K562 (cell line): ENCODE results near the gene GPX6. TPM values are rescaled to one million over a fixed set of nuclear protein-coding genes. Genes with fewer than 3 reads are reported as not detected.

Source experiments
- ARHGAP35 ChIP-seq: fragments of 450-650 bp; IDR thresholded peaks from 2 replicates; pipeline ENCODE4 v1.6.1; 2018; ENCODE audit not compliant: partially characterized antibody
- CBX1 ChIP-seq: sonication (generic); IDR thresholded peaks from 2 replicates; pipeline ENCODE4 v1.6.1; 2016; ENCODE audit warnings: antibody characterized with exemption, low read depth, mild to moderate bottlenecking
- CSDE1 ChIP-seq, 2 experiments: fragments of 450-650 bp; IDR thresholded peaks; 2 replicates each; pipeline ENCODE4 v1.6.1; 2016; ENCODE audit warnings: mild to moderate bottlenecking in 1 of 2
- ELF4 ChIP-seq: fragments of 450-650 bp; formaldehyde crosslinking; IDR thresholded peaks from 2 replicates; pipeline ENCODE4 v1.4.0; 2022; ENCODE audit warnings: missing genetic modification characterization
- HNRNPLL ChIP-seq: fragments of 200-400 bp; formaldehyde crosslinking; IDR thresholded peaks from 2 replicates; pipeline ENCODE4 v1.6.1; 2017; ENCODE audit warnings: low read length, low read depth, mild to moderate bottlenecking; ENCODE audit not compliant: poor library complexity, severe bottlenecking
- POLR2B ChIP-seq: fragments of 450-650 bp; IDR thresholded peaks from 2 replicates; pipeline ENCODE4 v1.6.1; 2018; ENCODE audit warnings: low read depth; ENCODE audit not compliant: partially characterized antibody
- RUNX1 ChIP-seq: sonication (generic); IDR thresholded peaks from 2 replicates; pipeline ENCODE4 v1.6.1; 2016; ENCODE audit warnings: antibody characterized with exemption, low read depth
- SLC30A9 ChIP-seq: fragments of 250-450 bp; sonication (Bioruptor Pico); IDR thresholded peaks from 2 replicates; pipeline ENCODE4 v1.8.0; 2022; ENCODE audit warnings: mild to moderate bottlenecking, moderate library complexity
- TAF1 ChIP-seq: IDR thresholded peaks from 2 replicates; pipeline ENCODE4 v1.6.1; 2011; ENCODE audit warnings: mild to moderate bottlenecking, low read length, moderate library complexity; ENCODE audit not compliant: insufficient read depth, control insufficient read depth, severe bottlenecking; ENCODE audit errors: extremely low read depth
- TAF9B ChIP-seq: fragments of 450-650 bp; IDR thresholded peaks from 2 replicates; pipeline ENCODE4 v1.6.1; 2018; ENCODE audit warnings: mild to moderate bottlenecking; ENCODE audit not compliant: partially characterized antibody
- ZFP36 ChIP-seq: fragments of 150-350 bp; IDR thresholded peaks from 2 replicates; pipeline ENCODE4 v1.6.1; 2018; ENCODE audit warnings: low read length, low read depth; ENCODE audit not compliant: partially characterized antibody
- ZNF384 ChIP-seq: IDR thresholded peaks from 2 replicates; pipeline ENCODE4 v1.6.1; 2012; ENCODE audit warnings: low read depth, low read length, improper control_type of control experiment
- ZNF551 ChIP-seq: fragments of 250-450 bp; sonication (Bioruptor Pico); IDR thresholded peaks from 2 replicates; pipeline ENCODE4 v1.5.0; 2021; ENCODE audit warnings: mild to moderate bottlenecking, moderate library complexity
- ZNF696 ChIP-seq: fragments of 250-450 bp; sonication (Bioruptor Pico); conservative IDR thresholded peaks from 2 replicates; pipeline ENCODE4 v1.4.0; 2020; ENCODE audit warnings: mild to moderate bottlenecking, moderate library complexity
- ZNF75A ChIP-seq: fragments of 450-650 bp; formaldehyde crosslinking; IDR thresholded peaks from 2 replicates; pipeline ENCODE4 v1.4.0; 2020; ENCODE audit warnings: mild to moderate bottlenecking
- polyA plus RNA-seq, 8 experiments: library from polyadenylated mRNA; depleted of rRNA in 4 of 8; stranded (reverse) in 5 of 8; unstranded in 3 of 8; fragments of >200 nt; fragmentation: Nextera tagmentation in 2 of 8; fragmentation: Illumina TruSeq in 1 of 8; extraction: Ambion mirVana in 2 of 8; extraction: Trizol in 1 of 8; gene quantifications; 2 replicates each; pipeline versions ENCODE4 v1.2.1 to v1.2.3, GENCODE V29; 2011 to 2014; ENCODE audit warnings: inconsistent platforms in 1 of 8, missing spikeins in 1 of 8
- total RNA-seq, 7 experiments: library from RNA; depleted of rRNA in 6 of 7; stranded (reverse); fragments of >200 nt in 6 of 7; fragmentation: Illumina TruSeq in 2 of 7; extraction: Trizol in 2 of 7; gene quantifications; 2 replicates each; pipeline versions ENCODE4 v1.2.1 to v1.2.3, GENCODE V29; 2011 to 2021; ENCODE audit warnings: low replicate concordance in 1 of 7
- TF ChIP-seq, protein P1 (sequence below): fragments of 250-450 bp; sonication (Bioruptor Pico); IDR thresholded peaks from 2 replicates; pipeline ENCODE4 v1.5.0; 2022; ENCODE audit warnings: mild to moderate bottlenecking
- TF ChIP-seq, protein P2 (sequence below): fragments of 200-800 bp; sonication (Bioruptor generic); IDR thresholded peaks from 2 replicates; pipeline ENCODE4 v1.6.1; 2017; ENCODE audit warnings: missing genetic modification characterization, missing compliant biosample characterization
- TF ChIP-seq, protein P3 (sequence below), 2 experiments: fragments of 450-650 bp in 1 of 2; IDR thresholded peaks; 2 replicates each; pipeline ENCODE4 v1.6.1; 2011 to 2017; ENCODE audit warnings: low read depth in 2 of 2, antibody characterized with exemption in 1 of 2, borderline replicate concordance in 1 of 2, low read length in 1 of 2, mild to moderate bottlenecking in 1 of 2, mixed read lengths in 1 of 2; ENCODE audit not compliant: control insufficient read depth in 1 of 2
- TF ChIP-seq, protein P4 (sequence below): IDR thresholded peaks from 3 replicates; pipeline ENCODE4 v1.6.1; 2011; ENCODE audit warnings: borderline replicate concordance, mild to moderate bottlenecking; ENCODE audit not compliant: insufficient read length, insufficient read depth

Gene GPX6
- total and polyA plus RNA-seq, 9 of the 15 experiments (the other 6 are each of a cell fraction or from before 2014, with no cell fraction given) = not detected

DNA sequence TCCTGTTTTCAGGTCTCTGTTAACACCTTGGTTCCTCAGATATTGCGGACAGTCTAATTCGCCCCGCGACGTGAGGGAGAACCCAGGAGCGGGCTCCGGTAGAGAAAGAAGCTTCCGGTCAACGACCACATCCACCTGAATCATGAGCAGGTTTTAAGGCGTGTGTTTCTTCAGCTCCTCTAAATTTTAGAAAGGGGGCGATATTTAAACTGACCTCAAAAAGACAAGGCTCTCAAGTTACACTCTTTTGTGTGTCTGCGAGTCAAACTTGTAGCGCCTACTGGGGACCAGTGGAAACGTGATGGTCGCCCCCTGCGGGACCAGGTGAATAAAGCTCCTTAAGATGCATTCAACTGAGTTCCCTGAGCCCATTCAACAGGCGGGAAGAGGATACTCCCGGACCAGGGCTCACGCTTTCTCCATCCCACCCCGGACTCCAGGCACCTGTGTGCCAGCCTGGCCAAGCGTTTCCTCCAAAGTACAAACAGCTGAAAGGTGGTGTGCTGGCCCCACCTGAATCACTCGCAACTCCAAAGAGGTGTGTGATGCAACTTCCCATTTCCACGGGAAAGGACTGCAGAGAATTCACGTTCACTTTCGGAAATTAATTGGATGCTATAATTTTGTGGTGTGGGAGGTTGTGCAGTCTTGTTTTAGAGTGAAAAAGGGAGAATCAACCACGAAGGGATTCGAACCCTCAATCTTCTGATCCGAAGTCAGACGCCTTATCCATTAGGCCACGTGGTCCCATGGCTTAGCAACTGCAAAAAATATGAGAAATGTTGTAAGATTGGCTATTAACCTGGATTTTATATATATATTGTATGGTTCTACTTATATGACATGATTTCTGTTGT lies 27.1 kb upstream of the GPX6 start (continued):
- TF ChIP-seq, protein P1, sequence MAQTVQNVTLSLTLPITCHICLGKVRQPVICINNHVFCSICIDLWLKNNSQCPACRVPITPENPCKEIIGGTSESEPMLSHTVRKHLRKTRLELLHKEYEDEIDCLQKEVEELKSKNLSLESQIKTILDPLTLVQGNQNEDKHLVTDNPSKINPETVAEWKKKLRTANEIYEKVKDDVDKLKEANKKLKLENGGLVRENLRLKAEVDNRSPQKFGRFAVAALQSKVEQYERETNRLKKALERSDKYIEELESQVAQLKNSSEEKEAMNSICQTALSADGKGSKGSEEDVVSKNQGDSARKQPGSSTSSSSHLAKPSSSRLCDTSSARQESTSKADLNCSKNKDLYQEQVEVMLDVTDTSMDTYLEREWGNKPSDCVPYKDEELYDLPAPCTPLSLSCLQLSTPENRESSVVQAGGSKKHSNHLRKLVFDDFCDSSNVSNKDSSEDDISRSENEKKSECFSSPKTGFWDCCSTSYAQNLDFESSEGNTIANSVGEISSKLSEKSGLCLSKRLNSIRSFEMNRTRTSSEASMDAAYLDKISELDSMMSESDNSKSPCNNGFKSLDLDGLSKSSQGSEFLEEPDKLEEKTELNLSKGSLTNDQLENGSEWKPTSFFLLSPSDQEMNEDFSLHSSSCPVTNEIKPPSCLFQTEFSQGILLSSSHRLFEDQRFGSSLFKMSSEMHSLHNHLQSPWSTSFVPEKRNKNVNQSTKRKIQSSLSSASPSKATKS = 0 out of 2 replicates have a peak, but pooled peaks have one; percentile 33
- TF ChIP-seq ZFP36 (peak; percentile 36), TAF1 (peak; percentile 40), ARHGAP35 (no peak), CBX1 (peak; percentile 95), ELF4 (no peak), HNRNPLL (peak; percentile 45), ZNF696 (CRISPR knock-in tag) (no peak), ZNF75A (CRISPR knock-in tag) (peak; percentile 20; the same call in 1 of the 2 replicates), RUNX1 (no peak; the same call in 1 of the 2 replicates), TAF9B (peak; percentile 56), SLC30A9 (CRISPR knock-in tag) (no peak), ZNF384 (peak; percentile 31; the same call in 1 of the 2 replicates), ZNF551 (CRISPR knock-in tag) (no peak), POLR2B (no peak), CSDE1 (IDR thresholded peaks at IDR 0.05) (peak in 1 of 2 experiments; percentile 88; a peak in 2 of 4 replicates)
- TF ChIP-seq, protein P2, sequence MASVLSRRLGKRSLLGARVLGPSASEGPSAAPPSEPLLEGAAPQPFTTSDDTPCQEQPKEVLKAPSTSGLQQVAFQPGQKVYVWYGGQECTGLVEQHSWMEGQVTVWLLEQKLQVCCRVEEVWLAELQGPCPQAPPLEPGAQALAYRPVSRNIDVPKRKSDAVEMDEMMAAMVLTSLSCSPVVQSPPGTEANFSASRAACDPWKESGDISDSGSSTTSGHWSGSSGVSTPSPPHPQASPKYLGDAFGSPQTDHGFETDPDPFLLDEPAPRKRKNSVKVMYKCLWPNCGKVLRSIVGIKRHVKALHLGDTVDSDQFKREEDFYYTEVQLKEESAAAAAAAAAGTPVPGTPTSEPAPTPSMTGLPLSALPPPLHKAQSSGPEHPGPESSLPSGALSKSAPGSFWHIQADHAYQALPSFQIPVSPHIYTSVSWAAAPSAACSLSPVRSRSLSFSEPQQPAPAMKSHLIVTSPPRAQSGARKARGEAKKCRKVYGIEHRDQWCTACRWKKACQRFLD (CRISPR knock-in tag) = peak; percentile 85; the same call in 1 of the 2 replicates
- TF ChIP-seq, protein P3, sequence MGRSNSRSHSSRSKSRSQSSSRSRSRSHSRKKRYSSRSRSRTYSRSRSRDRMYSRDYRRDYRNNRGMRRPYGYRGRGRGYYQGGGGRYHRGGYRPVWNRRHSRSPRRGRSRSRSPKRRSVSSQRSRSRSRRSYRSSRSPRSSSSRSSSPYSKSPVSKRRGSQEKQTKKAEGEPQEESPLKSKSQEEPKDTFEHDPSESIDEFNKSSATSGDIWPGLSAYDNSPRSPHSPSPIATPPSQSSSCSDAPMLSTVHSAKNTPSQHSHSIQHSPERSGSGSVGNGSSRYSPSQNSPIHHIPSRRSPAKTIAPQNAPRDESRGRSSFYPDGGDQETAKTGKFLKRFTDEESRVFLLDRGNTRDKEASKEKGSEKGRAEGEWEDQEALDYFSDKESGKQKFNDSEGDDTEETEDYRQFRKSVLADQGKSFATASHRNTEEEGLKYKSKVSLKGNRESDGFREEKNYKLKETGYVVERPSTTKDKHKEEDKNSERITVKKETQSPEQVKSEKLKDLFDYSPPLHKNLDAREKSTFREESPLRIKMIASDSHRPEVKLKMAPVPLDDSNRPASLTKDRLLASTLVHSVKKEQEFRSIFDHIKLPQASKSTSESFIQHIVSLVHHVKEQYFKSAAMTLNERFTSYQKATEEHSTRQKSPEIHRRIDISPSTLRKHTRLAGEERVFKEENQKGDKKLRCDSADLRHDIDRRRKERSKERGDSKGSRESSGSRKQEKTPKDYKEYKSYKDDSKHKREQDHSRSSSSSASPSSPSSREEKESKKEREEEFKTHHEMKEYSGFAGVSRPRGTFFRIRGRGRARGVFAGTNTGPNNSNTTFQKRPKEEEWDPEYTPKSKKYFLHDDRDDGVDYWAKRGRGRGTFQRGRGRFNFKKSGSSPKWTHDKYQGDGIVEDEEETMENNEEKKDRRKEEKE (IDR thresholded peaks at IDR 0.05; ENCODE audit: borderline replicate concordance in 1 of 2, control insufficient read depth in 1 of 2, low read depth in 2 of 2, low read length in 1 of 2) = peak in 1 of 2 experiments; percentile 94; a peak in 1 of 4 replicates
- TF ChIP-seq, protein P4, sequence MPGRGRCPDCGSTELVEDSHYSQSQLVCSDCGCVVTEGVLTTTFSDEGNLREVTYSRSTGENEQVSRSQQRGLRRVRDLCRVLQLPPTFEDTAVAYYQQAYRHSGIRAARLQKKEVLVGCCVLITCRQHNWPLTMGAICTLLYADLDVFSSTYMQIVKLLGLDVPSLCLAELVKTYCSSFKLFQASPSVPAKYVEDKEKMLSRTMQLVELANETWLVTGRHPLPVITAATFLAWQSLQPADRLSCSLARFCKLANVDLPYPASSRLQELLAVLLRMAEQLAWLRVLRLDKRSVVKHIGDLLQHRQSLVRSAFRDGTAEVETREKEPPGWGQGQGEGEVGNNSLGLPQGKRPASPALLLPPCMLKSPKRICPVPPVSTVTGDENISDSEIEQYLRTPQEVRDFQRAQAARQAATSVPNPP = no peak
